Activated B cell treated with CpG ODN at 0.5 μM for 24 hours (primary cell): Measurements from ENCODE around the gene DLG2. TPM values are rescaled to one million over a fixed set of nuclear protein-coding genes. Genes with fewer than 3 reads are reported as not detected.

ENCODE experiments used
- ATAC-seq: fragments of 200-7000 bp; cut with Tn5 transposase; one replicate; pipeline ENCODE4 v1.10.0; 2021; ENCODE audit warnings: low read depth, mild to moderate bottlenecking, moderate library complexity
- CTCF ChIA-PET: fragments of 350-600 bp; sonication (Branson Sonifier 250); formaldehyde crosslinking; loops from one replicate; lab custom pipeline; 2021; ENCODE audit warnings: antibody characterized with exemption; lab: Charles Lee
- POLR2A ChIA-PET: fragments of 350-600 bp; sonication (Branson Sonifier 250); formaldehyde crosslinking; loops from one replicate; lab custom pipeline; 2021; ENCODE audit warnings: antibody characterized with exemption; lab: Charles Lee
- DNase-seq: peaks from one replicate; pipeline ENCODE4 v3.0.0; 2022
- H3K27ac Mint-ChIP-seq: one replicate; pipeline ENCODE4 v1.8.0; 2020; ENCODE audit warnings: mixed read lengths
- H3K27me3 Mint-ChIP-seq: one replicate; pipeline ENCODE4 v1.8.0; 2021; ENCODE audit warnings: mixed read lengths
- H3K36me3 Mint-ChIP-seq: one replicate; pipeline ENCODE4 v1.8.0; 2021; ENCODE audit warnings: low read depth, mixed read lengths
- H3K4me1 Mint-ChIP-seq: one replicate; pipeline ENCODE4 v1.8.0; 2021; ENCODE audit warnings: mixed read lengths
- H3K4me3 Mint-ChIP-seq: one replicate; pipeline ENCODE4 v1.8.0; 2020; ENCODE audit warnings: mild to moderate bottlenecking, mixed read lengths
- H3K9me3 Mint-ChIP-seq: one replicate; pipeline ENCODE4 v1.8.0; 2020; ENCODE audit warnings: mixed read lengths
- intact Hi-C: fragments of 100-400 bp; cut with micrococcal nuclease; formaldehyde crosslinking; loops from one replicate; pipeline ENCODE4 v1.15.1; 2024
- total RNA-seq: library from RNA; stranded (reverse); gene quantifications from 2 replicates; pipeline ENCODE4 v1.2.3, GENCODE V29; 2022
- TF ChIP-seq, protein P1 (sequence below): fragments of 200-600 bp; IDR thresholded peaks from one replicate; pipeline ENCODE4 v1.8.0; 2022; ENCODE audit warnings: antibody characterized with exemption, mild to moderate bottlenecking

Gene DLG2
- total RNA-seq, 1 donor from 2014 or later: 2.7 TPM

DNA sequence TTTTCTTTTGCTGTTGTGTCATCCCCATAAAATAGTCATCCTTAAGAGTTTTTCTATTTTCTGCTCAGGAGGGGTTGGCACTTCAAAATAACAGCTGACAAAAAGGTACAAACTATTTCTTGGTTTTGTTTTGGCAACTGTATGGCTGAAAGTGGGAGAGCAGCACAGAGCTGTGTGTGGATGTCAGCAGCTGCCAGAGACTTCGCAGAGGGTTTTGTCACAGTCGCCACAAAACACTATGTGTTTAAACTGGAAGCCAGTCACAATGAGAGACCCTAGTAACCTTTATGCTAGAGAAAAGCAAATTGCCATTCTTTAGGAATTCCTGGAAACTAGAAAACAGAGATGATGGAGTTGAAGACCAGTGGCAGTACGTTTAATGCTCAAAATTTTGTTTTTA lies 2151.4 kb downstream of the DLG2 start:
- Mint-ChIP-seq H3K27ac (no peak overlapping the region), H3K4me3 (no peak overlapping the region), H3K9me3 (no peaks in the 10 kb centered on the region), H3K27me3 (peaks cover 11% of the 10 kb centered on the region), H3K36me3 (no peaks in the 10 kb centered on the region), H3K4me1 (no peaks in the 10 kb centered on the region)
- POLR2A ChIA-PET: no interaction called here
- ATAC-seq (no peak), DNase-seq (no peak)
- intact Hi-C loops: no loop called here
- CTCF ChIA-PET: no interaction called here
- TF ChIP-seq, protein P1, sequence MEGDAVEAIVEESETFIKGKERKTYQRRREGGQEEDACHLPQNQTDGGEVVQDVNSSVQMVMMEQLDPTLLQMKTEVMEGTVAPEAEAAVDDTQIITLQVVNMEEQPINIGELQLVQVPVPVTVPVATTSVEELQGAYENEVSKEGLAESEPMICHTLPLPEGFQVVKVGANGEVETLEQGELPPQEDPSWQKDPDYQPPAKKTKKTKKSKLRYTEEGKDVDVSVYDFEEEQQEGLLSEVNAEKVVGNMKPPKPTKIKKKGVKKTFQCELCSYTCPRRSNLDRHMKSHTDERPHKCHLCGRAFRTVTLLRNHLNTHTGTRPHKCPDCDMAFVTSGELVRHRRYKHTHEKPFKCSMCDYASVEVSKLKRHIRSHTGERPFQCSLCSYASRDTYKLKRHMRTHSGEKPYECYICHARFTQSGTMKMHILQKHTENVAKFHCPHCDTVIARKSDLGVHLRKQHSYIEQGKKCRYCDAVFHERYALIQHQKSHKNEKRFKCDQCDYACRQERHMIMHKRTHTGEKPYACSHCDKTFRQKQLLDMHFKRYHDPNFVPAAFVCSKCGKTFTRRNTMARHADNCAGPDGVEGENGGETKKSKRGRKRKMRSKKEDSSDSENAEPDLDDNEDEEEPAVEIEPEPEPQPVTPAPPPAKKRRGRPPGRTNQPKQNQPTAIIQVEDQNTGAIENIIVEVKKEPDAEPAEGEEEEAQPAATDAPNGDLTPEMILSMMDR: no peak

DNA sequence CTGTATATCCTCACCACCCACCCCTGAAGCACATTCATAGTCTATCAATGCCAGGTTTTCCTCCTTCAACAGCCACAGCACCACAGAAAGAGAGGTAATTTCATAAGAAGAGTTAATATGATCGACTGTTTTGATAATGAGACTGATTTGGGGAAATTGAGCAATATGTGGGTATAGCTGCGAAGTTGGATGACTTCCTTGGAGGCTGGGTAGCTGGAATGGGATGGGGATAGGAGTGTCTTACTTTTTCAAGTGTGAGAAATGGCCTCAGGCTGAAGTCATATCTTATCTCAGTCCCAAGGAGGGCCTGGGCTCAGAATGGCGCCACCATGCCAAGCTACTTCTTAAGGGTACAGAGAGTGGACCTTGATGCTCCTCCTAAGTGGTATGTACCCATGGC lies 2153.4 kb downstream of the DLG2 start:
- CTCF ChIA-PET: no interaction called here

DNA sequence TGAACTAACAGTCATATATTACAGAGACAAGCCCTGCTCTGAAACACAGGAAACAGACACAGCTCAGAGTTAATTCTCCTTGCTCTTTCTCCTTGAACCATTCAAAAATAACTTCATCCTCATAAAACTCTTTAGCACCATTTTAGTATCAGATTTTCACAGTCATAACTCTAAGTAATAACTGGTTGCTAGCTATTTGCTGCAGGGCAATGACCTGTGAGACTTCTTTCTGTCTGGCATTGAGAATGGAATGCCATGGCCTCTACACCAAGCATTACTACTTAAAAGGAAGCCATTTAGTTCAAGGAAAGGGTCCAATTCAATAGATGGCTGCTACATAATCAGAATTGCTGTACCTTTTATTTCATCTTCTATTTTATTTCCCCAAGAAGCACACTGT lies 2154.3 kb downstream of the DLG2 start:
- H3K4me3 Mint-ChIP-seq: no peak overlapping the region
- ChIA-PET POLR2A (no interaction called here), CTCF (no interaction called here)
- H3K27ac Mint-ChIP-seq: no peak overlapping the region
- intact Hi-C loops: no loop called here
- H3K4me1 Mint-ChIP-seq: no peaks in the 10 kb centered on the region
- no peaks in the 10 kb centered on the region for H3K9me3 Mint-ChIP-seq
- DNase-seq (no peak), ATAC-seq (no peak)
- TF ChIP-seq, protein P1: no peak
- H3K27me3 Mint-ChIP-seq: peaks cover 6% of the 10 kb centered on the region
- H3K36me3 Mint-ChIP-seq: no peaks in the 10 kb centered on the region

More for the DNA sequence above, 2153.4 kb downstream of the DLG2 start:
- intact Hi-C loops: no loop called here
- Mint-ChIP-seq H3K27ac (no peak overlapping the region), H3K9me3 (no peaks in the 10 kb centered on the region), H3K36me3 (no peaks in the 10 kb centered on the region), H3K4me1 (no peaks in the 10 kb centered on the region), H3K27me3 (peaks cover 6% of the 10 kb centered on the region), H3K4me3 (no peak overlapping the region)
- DNase-seq (no peak), ATAC-seq (no peak)
- POLR2A ChIA-PET: no interaction called here
- TF ChIP-seq, protein P1: no peak

DNA sequence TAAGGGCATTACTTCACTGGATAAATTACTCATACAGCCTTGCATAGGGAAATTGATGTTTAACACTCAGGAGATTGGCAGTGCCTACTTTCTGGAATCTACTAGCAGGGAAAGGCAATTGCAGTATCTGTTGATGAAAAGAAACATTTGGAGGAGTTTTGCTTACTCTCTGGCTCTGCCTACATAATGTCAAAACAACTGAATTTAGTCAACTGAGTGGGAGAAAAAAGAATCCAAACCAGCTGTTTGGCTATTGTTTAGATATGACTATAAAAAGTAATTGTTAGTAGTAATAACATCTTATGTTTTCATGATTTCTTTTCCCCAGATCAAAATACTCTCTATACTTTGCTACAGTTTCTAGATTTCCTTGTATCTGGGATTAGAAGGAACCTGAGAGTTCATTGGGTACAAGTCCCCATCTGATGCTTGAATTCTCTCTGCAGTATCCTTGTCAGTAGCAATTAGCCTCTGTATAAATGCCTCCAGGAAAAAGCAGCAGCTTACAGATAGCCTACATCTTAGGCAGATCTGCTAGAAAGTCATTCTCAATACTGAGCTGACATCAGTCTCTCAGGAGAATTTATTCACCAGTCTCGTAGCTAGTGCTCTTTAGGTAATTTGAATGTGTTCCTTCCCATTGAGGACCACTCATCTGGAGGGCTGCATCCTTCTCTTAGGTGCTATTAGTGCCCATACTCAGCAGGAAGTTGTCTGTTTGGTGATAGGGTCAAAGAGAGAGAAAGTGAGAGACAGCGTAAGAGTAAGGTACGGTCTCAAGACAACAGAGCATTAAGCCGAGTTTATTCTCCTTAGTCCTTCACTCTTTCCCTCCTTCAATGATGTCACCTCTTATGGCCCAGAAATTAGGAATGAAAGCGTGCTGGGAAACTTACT lies 2155.1 kb downstream of the DLG2 start:
- H3K27me3 Mint-ChIP-seq: peaks cover 6% of the 10 kb centered on the region
- no peak overlapping the region for H3K4me3 Mint-ChIP-seq
- DNase-seq (no peak), ATAC-seq (no peak)
- H3K27ac Mint-ChIP-seq: no peak overlapping the region
- TF ChIP-seq, protein P1: no peak
- H3K36me3 Mint-ChIP-seq: no peaks in the 10 kb centered on the region
- ChIA-PET POLR2A (no interaction called here), CTCF (no interaction called here)
- intact Hi-C loops: no loop called here
- no peaks in the 10 kb centered on the region for H3K9me3 Mint-ChIP-seq
- H3K4me1 Mint-ChIP-seq: no peaks in the 10 kb centered on the region

DNA sequence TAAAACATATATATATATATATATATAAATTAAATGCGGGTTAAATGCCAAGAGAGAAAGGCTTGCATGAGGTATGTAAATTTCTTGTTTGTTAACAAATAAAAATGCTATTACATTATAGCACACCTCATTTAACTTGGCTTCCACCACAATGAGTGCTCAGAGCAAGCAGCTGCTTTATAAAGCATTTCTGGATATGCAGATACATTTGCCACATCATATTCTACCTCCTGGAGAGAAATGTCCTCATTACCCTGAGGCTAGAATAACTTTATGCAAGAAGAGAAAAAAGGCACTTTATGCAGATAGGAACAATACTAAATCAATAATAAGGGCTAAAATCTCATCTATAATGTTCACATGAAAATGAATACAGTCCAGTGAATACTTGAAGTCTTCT lies 2159.3 kb downstream of the DLG2 start:
- TF ChIP-seq, protein P1: no peak
- intact Hi-C loops: no loop called here
- no peak overlapping the region for H3K4me3 Mint-ChIP-seq
- H3K27me3 Mint-ChIP-seq: peaks cover 2% of the 10 kb centered on the region
- DNase-seq (no peak), ATAC-seq (no peak)
- H3K36me3 Mint-ChIP-seq: no peaks in the 10 kb centered on the region
- CTCF ChIA-PET: no interaction called here
- no peaks in the 10 kb centered on the region for H3K9me3 Mint-ChIP-seq
- POLR2A ChIA-PET: no interaction called here
- no peak overlapping the region for H3K27ac Mint-ChIP-seq
- H3K4me1 Mint-ChIP-seq: no peaks in the 10 kb centered on the region
